AG10803 (cell line): ENCODE data around the gene ACKR1.

Experiments
- DNase-seq: peaks from one replicate; pipeline ENCODE4 v3.0.0; 2010; ENCODE audit warnings: low read depth
- H3K4me3 ChIP-seq: 2 replicates; pipeline ENCODE4 v1.5.1; 2011; ENCODE audit warnings: mild to moderate bottlenecking, low read length, control low read depth
- TF ChIP-seq, protein P1 (sequence below): conservative IDR thresholded peaks from 2 replicates; pipeline ENCODE4 v1.5.1; 2011; ENCODE audit warnings: mild to moderate bottlenecking, low read length, control low read depth, inconsistent platforms

Gene ACKR1

DNA sequence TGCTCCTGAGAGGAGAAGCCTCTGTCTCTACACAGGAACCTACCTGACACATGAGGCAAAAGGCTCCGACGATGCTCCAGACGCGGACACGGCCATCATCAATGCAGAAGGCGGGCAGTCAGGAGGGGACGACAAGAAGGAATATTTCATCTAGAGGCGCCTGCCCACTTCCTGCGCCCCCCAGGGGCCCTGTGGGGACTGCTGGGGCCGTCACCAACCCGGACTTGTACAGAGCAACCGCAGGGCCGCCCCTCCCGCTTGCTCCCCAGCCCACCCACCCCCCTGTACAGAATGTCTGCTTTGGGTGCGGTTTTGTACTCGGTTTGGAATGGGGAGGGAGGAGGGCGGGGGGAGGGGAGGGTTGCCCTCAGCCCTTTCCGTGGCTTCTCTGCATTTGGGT, 3.9 kb upstream of the ACKR1 start:
- no peak for DNase-seq
- TF ChIP-seq, protein P1, sequence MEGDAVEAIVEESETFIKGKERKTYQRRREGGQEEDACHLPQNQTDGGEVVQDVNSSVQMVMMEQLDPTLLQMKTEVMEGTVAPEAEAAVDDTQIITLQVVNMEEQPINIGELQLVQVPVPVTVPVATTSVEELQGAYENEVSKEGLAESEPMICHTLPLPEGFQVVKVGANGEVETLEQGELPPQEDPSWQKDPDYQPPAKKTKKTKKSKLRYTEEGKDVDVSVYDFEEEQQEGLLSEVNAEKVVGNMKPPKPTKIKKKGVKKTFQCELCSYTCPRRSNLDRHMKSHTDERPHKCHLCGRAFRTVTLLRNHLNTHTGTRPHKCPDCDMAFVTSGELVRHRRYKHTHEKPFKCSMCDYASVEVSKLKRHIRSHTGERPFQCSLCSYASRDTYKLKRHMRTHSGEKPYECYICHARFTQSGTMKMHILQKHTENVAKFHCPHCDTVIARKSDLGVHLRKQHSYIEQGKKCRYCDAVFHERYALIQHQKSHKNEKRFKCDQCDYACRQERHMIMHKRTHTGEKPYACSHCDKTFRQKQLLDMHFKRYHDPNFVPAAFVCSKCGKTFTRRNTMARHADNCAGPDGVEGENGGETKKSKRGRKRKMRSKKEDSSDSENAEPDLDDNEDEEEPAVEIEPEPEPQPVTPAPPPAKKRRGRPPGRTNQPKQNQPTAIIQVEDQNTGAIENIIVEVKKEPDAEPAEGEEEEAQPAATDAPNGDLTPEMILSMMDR: no peak
- H3K4me3 ChIP-seq: no peak overlapping the region

DNA sequence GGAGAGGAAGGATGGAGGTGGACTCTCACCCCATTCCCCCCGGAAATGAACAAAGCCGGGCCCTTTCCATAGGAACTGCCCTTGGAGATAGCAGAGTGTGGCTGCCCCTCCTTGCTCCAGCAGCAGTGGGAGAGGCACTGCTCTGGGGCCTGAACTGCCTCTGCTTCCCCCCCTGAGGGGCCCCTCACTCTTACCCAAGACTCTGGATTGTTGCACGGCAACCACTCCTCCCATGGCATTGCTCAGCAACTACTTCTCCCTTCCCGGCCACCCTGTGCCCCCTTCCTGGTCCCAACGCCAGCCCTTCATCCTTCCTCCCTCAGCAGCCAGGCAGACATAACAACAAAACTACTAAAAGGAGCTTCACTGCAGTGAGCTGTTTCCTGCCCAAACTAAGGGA, 3.0 kb upstream of the ACKR1 start:
- no peak overlapping the region for H3K4me3 ChIP-seq
- TF ChIP-seq, protein P1: no peak
- DNase-seq: no peak

DNA sequence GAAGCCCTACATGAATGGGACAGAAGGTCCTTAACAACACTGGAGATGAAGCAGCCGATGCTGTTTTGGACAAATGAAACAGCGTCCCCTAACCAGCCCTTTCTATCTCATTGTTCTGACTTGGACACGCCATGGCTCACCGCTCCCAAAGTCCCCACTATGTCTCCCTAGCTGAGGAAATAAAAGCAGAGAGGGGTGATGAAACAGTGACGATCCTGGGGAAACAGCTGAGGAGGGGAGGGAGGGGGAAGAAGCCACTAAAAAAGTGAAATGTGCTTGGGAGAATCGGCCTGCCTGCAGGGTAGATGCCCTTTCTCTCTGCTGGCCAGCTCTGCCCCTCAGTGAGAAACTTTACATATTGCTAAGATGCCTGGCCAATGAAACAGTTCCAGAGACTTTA, 1.1 kb upstream of the ACKR1 start:
- no peak for DNase-seq
- H3K4me3 ChIP-seq: no peak overlapping the region
- TF ChIP-seq, protein P1: no peak

DNA sequence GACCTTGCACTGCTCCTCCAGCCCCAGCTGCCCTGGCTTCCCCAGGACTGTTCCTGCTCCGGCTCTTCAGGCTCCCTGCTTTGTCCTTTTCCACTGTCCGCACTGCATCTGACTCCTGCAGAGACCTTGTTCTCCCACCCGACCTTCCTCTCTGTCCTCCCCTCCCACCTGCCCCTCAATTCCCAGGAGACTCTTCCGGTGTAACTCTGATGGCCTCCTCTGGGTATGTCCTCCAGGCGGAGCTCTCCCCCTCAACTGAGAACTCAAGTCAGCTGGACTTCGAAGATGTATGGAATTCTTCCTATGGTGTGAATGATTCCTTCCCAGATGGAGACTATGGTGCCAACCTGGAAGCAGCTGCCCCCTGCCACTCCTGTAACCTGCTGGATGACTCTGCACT, 550 bp downstream of the ACKR1 start:
- no peak for DNase-seq
- TF ChIP-seq, protein P1: no peak
- H3K4me3 ChIP-seq: no peak overlapping the region

DNA sequence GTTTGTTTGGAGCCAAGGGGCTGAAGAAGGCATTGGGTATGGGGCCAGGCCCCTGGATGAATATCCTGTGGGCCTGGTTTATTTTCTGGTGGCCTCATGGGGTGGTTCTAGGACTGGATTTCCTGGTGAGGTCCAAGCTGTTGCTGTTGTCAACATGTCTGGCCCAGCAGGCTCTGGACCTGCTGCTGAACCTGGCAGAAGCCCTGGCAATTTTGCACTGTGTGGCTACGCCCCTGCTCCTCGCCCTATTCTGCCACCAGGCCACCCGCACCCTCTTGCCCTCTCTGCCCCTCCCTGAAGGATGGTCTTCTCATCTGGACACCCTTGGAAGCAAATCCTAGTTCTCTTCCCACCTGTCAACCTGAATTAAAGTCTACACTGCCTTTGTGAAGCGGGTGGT, 1.4 kb downstream of the ACKR1 start:
- no peak for DNase-seq
- TF ChIP-seq, protein P1: no peak
- no peak overlapping the region for H3K4me3 ChIP-seq

DNA sequence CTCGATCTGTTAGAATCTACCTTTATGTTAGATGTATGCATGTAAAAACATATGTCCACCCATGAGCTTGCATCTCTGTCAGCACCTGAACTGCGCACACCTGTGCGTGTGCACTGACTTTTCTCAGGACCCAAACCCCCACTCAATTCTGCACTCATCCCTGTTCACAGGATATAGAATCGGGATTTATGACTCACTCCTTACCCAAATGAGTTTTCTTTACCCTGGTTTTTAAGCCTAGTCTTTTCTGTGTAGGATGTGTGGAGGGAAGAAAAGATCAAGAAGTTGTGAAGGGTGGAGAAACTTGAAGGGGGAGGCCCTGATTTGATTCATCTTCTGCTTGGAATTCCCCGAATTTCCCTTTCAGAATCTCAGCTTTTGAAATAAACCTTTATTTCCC, 2.4 kb downstream of the ACKR1 start:
- no peak overlapping the region for H3K4me3 ChIP-seq
- TF ChIP-seq, protein P1: no peak
- DNase-seq: no peak

DNA sequence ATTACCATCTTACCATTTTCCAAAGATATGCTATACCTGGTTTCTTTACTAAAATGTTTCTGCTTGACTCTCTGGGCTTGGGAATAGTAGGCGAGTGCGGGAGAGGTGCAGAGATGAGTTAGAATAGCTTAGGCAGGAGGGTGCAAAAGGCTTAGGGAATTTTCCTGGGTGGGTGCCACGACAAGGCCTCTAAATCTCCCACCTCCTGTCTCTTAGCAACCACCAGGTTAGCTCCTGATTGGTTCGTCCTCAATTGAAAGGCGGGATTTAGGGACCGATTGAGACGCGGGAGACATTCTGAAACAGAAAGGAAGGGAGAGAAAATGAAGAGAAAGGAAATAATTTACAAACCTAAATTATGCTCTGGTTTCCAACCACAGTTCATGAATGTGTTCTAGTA, 3.1 kb downstream of the ACKR1 start:
- no peak for DNase-seq
- TF ChIP-seq, protein P1: no peak

More for the DNA sequence above, 3.1 kb downstream of the ACKR1 start:
- H3K4me3 ChIP-seq: no peak overlapping the region
